Adrenal gland (tissue), 5 donors: ENCODE results near the gene ZBTB40.

Experiments
- POLR2A ChIP-seq, 2 donors: fragments of 450-650 bp; IDR thresholded peaks; one replicate each; pipeline ENCODE4 v1.6.1; 2017; ENCODE audit warnings: antibody characterized with exemption in 2 of 2, mild to moderate bottlenecking in 2 of 2, moderate library complexity in 1 of 2
- TF ChIP-seq, protein P1 (sequence below), 6 experiments: fragments of 450-650 bp in 4 of 6; fragments of 200-600 bp in 2 of 6; sonication (generic) in 1 of 6; IDR thresholded peaks; 1 replicate in 5 of 6; 2 replicates in 1 of 6; pipeline versions ENCODE4 v1.5.1 to v1.8.0; 2016 to 2021; ENCODE audit warnings: antibody characterized with exemption in 6 of 6, mild to moderate bottlenecking in 2 of 6, moderate library complexity in 1 of 6
- donor health status: DM: no; HTN: no; CAD: no.

- TF ChIP-seq, protein P1, sequence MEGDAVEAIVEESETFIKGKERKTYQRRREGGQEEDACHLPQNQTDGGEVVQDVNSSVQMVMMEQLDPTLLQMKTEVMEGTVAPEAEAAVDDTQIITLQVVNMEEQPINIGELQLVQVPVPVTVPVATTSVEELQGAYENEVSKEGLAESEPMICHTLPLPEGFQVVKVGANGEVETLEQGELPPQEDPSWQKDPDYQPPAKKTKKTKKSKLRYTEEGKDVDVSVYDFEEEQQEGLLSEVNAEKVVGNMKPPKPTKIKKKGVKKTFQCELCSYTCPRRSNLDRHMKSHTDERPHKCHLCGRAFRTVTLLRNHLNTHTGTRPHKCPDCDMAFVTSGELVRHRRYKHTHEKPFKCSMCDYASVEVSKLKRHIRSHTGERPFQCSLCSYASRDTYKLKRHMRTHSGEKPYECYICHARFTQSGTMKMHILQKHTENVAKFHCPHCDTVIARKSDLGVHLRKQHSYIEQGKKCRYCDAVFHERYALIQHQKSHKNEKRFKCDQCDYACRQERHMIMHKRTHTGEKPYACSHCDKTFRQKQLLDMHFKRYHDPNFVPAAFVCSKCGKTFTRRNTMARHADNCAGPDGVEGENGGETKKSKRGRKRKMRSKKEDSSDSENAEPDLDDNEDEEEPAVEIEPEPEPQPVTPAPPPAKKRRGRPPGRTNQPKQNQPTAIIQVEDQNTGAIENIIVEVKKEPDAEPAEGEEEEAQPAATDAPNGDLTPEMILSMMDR (IDR thresholded peaks at IDR 0.05) = no peak
- no peak for TF ChIP-seq POLR2A (IDR thresholded peaks at IDR 0.05)
Observed at GRCh38 chr1:22569269-22569668, 117.6 kb downstream of the ZBTB40 start.
